GM18858 (cell line): Measurements from ENCODE around the gene HIVEP3.

Experiments
- ATAC-seq: cut with Tn5 transposase; IDR thresholded peaks from one replicate; pipeline ENCODE4 v1.9.1; 2021; ENCODE audit not compliant: unreplicated experiment

Gene HIVEP3

DNA sequence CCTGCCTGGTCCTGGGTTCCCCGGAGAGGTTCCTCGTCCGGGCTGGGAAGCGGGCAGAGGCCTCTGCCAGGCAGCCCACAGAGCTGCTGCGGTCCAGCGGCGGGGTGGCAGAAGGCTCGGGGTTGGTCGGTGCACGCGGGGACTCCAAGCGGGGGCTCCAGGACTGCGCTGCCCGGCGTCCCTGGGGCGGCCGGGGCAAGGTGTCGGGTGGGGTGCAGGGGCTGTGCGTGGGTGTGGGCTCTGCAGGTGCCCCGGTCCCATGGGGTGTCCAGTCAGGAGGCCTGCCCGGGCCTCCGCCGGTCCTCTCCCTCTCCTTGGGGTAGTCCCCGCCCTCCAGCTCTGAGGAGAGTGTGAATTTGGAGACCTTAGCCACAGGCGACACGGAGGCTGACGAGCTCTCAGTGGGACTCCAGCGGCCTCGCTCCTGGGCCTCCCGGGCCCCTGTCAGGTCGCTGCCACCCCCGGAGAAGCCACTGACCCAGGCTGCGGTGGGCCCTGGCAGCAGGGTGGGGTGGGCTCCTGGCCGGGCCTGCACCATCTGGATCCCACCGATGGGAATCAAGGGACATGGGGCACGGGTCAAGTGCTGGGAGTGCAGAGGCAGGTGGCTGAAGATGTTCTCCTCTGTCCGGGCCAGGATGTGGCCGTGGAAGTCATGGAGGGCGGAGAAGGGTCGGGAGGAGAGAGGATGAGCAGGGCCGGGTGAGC is 408.0 kb downstream of the HIVEP3 start:
- ATAC-seq: no peak

DNA sequence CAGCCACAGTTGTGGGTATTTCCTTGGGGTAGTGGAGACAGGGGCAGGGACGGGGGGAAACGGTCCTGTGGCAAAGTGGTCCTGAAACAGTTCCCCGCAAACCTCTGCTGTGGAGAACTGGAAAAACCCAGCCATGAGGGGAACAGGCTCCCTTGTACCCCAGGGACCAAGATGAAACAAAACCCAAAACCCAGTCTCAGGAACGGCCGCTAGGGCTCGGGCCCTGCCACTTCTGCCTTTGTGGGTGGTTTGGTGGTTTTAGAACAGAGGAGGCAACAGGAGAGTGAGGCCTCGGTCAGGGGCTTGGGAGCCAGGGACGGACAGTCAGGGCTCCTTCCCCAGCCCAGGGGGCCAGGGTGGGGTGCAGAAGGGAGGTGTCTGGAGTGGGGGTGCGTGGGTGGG is 409.5 kb downstream of the HIVEP3 start:
- no peak for ATAC-seq

DNA sequence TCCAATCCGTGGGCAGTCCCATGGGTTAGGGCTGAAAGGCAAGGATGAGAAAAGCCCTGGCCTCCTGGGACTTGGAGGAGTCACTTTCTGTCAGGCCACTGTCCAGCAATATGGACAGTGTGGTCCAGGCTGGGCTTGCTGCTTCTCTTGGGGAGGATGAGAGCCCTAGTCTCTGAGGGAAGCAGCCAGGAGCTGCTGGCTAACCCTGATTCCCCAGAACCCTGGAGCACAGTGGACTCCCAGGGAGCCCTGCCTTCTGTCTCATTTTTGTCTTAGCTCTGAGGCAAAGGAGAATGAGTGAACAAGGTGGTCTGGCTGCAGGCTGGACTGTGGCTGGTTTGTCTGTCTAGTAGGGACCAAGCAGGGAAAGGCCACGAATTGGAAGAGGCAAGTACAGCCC is 410.4 kb downstream of the HIVEP3 start:
- no peak for ATAC-seq

DNA sequence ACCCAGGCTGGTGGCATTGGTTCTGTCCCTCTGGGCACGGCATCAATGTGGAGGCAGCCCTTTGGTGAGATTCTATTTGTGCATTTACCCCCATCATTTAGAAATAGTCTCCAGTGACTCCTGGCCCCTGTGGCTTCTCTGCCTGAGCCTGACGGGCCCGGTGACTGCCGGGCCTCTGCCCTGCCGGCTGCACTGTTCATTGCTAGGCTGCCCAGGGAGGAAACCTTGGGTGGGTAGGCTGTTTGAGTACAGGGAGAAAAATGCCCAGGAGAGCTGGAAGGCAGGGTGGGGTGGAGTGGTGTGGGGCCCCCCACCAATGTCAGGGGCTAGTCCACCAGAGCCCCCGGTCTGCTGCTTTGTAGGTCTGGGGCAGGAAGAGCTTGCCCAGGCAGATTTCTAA is 410.9 kb downstream of the HIVEP3 start:
- ATAC-seq: no peak

DNA sequence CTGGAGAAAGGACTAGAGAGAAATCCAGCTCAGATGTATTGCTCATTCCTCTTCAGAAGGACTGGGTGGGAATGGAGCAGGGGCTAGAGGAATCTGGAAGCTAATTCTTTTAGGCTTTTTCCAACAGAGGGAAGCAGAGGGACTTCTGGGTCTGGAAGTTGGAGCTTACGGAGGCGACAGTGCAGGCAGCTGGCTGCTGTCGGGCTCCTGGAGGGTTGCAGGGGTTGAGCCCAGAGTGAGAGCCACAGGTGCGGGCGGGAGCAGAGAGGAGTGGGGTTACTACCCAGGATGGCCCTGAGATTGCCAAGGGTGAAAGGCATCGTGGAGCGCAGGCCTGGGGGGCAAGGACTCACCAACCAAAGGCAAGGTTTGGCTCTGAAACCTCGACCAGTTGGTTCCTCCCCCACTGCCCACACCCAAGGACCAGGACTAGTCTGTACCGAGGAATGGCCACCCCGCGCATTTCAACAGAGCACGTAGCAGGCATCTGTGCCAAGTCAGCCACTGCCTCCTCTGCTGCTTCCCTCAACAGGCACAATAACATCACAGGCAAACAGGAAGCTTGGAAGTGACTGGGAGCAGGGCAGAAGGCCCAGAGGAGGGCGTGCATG is 411.5 kb downstream of the HIVEP3 start:
- ATAC-seq: no peak

DNA sequence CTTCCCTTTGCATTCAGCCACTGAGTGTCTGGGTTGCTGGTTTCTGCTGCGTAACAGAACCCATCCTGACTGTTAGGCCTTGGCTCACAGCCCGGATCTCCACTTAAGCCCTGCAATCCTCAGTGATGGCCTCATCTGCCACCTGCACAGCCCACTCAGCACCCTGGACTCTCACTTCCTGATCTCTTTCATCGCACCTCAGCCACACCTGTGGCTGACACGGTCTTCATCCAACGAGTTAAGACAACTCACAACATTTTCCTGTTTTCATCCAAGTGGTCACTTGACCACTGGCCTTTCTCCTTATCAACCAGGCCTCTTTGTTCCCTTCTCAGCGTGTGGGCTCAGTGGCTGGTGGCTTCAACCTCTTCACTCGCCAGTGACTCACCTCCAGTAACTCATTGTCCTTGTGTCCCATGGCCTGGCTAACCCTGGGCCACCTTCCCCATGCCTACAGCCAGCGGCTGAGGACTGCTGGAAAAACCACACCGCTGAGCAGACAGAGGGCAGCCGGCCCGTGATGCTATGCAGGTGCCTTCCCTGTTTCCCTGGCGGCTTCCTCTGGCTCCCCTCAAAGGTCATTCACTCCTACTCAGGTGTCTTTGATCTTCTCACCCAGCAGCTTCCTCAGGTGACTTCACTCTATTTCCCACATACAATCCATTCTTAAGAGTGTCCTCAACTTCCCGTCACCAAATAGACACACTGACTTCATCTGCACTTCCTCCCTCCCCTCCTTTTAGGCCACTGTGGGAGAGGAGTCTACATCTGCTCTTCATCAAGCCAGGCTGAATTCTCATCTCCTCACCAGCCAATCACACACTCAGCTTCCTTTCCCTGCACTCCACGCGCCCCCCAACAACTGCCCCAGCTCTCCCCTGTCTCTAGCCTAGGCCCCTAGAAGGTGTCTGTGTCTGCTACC is 414.3 kb downstream of the HIVEP3 start:
- ATAC-seq: no peak

DNA sequence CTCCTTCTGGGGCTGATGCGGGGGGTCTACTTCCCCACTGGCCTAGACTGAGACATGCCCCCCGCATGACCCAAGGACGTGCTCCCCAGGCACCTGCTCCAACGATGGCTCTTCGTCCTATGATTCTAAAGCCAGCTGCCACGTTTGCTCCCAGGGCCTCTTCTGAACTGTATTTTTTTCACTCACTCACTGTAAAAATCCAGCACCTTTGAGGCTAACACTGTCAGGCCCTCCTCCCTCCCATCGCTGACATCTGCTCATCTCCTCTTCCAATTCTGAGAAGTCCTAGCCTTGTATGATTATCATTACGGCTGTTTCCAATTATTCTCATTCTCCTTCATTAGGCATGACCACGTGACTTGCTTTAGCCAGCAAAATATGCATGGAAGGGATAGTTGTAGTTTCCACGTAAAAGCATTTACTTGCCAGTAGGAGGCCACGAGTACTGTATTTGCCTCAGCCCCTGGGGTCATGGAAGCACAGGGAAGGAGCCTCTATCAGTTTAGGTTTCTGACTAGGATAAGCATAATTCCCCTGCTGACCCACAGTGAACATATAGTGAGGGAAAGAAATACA is 415.1 kb downstream of the HIVEP3 start:
- ATAC-seq: no peak

DNA sequence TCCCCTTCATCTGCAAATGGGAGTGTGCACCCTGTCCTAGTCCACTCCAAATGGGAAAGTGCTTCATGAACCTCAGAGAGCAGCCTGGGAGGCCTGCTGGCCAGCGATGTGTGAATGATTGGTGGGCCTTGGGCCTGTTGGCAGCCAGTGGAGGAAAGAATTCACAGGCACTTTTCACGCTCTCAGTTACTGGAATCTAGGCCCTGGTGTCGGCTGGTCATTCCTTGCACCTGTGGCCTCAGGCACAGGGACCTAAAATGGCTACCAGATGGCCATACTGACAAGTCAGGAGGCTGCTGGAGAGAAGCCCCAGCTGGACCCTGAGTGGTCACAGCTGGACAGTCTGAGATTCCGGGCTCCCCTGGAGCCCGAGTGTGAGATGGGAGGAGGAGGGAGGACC is 415.8 kb downstream of the HIVEP3 start:
- no peak for ATAC-seq

DNA sequence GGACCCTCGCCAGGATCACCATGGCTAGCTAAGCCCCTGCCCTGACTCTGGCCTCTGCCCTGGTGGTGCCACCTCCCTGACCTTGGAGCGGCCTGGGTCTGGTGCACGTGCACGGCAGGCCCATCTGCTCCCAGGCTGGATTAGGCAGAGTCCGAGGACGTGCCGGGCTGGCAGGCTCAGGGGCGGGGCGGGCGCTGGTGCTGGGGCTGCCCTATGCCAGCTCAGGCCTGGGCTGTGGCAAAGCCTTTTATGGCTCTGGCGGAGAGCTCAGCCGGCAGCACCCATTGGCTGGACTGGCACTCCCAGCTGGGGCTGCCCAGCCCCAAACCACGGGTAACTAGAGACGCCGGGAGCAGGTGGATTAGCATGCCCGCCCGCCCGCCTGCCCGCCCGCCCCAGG is 417.1 kb downstream of the HIVEP3 start:
- ATAC-seq: no peak

DNA sequence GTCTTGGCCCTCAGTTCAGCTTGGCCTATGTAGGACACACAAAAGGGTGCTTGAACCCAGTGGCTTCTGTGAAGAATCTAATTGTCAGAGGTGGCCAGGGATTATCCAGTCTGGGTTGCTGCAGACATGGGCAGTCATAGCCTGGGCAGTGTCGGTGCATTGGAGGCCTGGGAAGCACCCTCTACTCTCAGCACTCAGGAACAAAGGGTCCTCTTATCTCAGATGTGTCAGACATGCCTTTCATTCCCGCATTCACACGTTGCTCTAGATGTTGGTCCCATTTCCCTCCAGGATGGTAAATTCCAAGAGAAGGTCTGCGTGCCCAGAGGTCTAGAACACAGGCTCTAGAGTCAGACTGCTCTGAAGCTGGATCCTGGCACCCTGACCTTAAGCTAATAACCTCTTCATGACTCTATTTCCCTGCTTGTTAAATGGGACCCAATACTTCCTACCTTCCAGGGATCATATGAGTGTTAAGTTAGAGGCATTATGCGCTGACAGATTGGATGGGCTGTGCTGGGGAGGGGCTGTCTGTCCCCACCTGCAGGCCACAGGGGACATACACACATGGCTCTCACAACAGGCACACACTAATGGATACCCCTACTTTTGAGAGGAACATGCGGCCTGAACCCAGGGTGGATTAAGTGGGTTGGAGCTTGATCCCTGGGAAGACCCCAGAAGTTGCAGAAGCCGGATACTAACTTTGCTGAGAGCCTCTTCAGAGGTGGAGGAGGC is 417.8 kb downstream of the HIVEP3 start:
- no peak for ATAC-seq

DNA sequence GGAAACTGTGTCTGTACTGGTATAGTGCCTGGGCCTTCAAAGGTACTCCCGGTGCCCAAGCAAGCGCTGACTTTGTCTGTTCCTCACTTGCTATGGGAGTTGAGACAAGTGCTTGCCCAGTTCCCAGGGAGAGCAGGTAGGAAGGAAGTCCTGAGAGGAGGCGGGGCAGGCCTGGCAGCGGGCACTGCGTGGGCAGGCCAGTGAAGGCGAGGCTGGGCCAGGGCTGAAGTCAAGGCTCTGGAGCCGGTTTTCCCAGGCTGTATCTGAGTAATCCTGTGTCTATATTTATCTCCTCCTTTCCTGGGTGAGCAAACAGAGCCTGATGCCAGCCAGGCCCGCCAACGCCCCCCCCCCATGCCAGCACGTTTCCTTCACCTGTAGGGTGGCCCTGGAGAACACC is 418.3 kb downstream of the HIVEP3 start:
- ATAC-seq: no peak

DNA sequence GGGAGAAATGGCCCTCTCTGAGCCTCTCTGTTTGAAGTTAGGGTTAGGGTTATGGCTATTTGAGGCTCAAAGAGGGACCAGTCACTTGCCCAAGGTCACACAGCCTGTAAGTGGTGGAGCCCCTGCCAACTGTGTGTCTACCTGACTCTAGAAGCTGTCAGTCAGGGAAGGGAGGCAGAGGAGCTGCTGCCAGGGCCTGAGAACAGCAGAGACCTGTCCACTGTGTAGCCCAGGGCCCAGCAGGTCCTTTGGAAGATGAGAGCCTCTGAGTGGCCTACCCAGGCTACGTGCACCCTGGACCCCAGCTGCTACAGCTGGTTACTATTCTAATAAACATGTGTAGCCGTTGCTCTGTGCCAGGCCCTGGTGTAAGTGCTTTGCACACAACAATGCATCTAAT is 419.1 kb downstream of the HIVEP3 start:
- no peak for ATAC-seq

DNA sequence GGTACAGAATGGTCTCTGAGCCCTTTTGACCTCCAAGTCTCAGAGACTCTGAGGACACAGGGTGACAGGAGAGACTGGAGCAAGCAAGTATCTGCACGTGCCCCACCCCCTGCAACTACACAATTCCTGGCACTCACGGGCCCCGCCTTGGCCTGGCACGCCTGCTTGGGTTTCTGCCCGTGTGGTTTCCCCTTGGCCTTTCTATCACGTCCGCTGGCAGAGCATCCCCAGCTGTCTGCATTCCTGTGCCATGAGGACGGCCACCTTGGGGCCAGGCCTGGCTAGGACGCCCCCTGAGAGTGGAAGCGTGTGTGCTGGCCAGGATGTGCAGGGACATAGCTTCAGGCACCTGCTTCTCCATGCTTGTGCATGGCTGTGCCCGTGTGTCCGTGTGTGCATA is 419.9 kb downstream of the HIVEP3 start:
- no peak for ATAC-seq

DNA sequence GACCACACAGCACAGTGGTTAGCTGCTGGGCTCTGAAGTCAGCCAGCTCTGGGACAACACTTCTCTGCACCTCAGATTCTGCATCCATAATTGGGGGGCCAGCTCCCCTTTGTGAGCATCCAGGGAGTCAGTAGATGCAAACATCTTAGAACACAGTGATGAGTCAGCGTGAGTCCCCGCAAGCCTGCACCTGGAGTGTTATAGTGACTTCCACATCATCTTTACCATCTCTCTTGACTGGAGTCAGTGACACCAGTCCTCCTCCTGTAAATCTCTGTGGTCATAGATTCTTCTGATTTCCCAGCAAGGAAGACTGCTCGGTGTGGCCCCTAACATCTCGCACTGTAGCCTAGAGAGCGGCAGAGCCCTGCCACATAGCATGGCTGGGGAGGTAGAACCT is 420.3 kb downstream of the HIVEP3 start:
- no peak for ATAC-seq

DNA sequence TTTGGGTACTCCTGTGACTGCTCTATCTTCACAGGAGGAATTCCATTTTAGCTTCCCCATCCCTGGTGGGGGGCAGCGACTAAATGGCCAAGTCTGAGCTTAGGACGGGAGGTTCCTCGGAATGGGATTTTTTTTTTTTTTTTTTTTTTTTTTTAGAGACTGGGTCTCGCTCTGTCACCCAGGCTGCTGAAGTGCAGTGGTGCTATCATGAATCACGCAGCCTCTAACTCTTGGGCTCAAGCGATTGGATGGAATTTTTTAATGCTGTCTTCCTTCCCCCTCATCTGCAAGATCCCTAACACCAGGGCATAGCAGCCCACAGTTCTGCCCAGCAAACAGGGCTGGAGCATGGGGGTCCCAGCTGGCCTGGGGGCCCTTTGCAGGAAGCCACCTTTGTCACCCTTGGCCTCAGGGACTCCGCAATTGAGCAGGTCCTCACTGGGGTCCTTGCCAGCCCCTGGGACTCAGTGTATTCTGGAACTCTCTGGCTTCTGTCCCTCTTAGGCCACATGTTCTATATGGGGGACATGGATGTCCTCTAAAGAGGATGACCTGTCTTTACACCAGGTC is 421.2 kb downstream of the HIVEP3 start:
- ATAC-seq: no peak

DNA sequence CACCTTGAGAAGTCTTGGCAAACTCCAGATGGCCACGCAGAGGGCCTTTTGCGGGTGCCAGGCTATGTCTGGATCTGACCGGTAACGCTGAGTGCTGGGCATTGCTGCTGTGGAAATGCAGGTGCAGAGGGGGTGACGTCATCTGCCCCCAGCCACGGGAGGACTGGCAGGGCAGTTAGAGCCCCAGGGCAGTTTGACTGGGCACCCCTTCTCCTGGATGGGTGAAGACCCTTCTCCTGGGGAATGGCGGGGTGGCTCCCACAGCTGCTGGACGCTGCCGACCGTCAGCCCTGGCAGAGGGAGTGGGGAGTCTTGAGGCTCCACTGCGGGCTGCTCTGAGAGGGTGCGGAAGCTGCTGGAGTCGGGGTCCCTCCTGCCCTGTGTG is 421.7 kb downstream of the HIVEP3 start:
- ATAC-seq: no peak

DNA sequence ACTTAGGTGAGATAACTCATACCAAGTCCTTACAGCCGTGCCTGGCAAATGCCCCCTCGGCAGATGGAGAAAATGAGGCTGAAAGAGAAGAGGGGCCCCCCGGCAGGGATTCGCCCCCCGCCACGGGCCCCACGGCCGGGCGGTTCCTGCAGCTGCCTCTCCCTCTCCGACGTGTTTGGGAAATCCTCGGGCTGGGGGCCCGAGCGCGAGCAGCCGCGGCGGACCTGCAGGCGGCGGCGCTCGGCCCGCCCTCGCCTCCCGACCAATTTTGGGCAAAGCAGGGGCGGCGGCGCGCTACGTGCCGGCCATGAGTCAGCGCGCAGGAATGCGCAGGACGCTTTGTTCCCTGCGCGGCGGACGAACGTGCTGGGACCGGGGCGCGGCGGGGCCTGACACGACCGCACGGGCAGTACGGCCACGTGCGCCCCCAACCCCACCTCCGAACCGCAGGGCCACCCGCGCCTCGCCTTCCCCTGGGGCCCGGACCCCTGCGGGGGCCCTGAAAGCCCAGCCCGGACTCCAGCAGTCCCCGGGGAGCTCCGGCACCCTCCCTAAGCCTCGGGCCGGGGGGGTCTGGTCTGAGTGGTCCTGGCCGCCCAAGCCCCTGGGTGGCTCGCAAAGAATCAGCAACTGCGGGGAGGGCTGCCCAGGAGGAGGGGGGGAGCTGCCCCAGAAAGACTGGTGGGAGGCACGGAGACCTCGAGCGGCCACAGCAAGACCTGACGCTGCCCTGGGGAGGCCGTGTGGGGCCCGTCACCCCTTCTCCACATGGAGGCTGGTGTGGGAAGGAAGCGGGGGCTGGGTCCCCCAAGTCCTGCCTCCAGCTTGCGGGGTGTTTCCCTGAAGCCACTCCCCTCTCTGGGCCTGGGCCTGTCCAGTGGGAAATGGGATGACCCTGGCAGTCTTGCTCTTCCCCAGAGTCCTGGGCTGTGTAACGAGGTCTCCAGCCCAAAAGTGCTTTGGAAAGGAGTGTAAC is 422.4 kb downstream of the HIVEP3 start:
- no peak for ATAC-seq

DNA sequence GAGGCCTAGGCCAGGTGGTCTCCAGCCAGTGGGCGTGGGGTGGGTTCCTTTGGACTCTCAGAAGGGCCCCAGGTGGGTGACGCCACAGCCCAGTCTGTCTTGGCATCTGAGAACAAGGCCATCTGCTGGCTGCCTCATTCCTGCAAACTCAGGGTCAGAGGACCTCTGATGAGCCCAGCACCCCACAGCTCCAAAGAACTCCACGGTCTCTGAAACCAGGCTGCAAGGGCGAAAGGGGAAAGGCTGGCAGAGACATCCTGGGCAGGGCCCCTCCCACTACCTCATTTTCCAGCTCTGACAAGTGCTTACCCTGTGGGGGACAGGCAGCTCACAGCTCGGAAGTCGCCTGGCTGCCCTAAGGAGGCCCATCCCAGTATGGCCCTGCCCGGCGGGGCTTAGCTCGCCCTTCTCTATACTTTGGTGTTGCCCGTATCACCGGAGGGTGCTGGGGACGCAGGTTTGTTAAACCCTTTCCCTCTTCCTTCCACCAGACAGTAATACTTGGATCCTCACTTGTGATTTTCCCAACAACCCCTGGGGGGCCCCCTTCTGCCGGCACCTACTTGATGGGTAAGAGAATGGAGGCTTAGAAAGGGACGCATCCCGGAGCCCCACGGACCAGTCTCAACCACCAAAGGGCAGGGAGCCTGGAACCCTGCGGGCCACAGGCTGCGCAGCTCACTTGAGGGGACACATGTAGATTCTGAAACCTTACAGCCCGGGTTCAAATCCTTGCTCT is 423.3 kb downstream of the HIVEP3 start:
- ATAC-seq: no peak
